NCI-H82 treated with DMSO at 0.1 percent for 48 hours (cell line): ENCODE measurements around the gene TMEM120A.
"Not testable (repeated sequence)": the region's sequence is repeated elsewhere in the genome, so short reads cannot be mapped to it uniquely, and the experiment has no call there.

Experiments
- DNase-seq: peaks from one replicate; lab custom pipeline; 2025; ENCODE audit not compliant: unreplicated experiment; lab: John Stamatoyannopoulos, UW

Gene TMEM120A

DNA sequence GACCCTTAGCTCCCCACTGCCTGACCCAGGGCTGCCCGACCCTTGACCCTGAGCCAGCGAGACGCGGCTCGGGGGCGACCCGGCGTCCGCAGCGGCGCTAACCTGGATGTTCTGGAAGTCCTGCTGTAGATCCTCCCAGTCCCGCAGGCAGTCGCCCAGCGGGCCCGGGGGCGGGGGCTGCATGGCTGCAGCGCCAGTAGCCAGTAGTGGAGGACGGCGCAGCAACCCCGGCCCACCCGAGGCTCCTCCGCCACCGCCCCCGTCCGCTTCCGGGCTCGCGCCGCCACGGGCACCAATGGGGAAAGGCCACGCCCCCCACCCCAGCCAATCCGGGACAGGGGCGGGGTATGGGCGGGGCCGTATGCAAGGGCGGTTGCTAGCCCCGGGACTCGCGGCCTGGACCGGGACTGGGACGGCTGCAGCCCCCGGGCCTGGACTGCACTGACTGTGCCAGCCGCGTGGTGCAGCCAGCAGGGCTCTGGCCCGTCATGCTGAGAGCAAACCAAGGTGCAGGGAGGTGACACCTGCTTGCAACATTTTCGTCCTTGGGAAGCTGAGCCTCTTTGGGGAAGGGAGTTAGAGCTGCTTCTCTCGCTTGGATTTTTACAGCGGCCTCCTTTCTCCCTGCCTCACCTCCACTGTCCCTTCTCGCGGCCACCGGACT, at the start of gene TMEM120A:
TMEM120A (minus strand) TSS at position 208 of the 664 bp plus-strand sequence; CDS start at position 183, 25 bp downstream.
- peak; percentile 78 for DNase-seq

DNA sequence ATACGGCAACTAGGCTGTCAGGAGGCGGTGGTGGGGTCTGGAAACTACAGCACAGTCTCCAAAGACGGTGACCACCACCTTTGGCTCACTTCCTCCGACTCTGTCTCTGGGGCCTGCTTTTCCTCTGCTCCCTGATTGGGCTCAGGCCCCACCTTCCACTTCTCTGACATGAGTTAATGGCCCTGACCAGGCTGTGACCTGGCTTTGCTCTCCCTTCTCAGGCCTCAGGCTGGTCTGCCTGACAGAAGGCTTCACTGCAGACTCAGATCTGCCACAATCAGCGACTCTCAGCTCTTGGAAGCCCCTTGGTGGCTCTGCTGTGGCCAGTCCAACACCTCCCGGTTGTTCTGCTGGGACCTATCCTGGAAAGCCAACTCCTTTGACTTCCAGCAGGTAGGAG, 45.7 kb upstream of the TMEM120A start:
- DNase-seq: no peak

DNA sequence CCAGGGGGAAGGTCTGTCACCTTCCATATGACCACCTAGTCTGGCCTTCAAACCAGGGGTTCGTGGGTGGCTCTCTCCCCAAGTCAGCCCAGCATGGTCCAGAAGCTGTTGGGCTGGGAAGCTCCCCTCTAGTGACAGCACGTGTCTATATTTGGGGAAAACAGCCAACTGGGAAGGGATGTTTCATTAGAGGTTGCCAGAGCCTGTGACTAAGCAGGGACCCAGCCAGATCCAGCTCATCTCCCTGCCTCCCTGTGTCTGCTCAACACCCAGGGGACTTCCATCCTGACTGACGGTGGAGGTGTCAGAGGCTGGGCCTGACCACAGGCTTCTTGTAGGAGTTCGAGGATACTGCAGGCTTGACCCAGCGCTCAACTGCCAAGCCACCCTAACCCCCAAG, 42.9 kb upstream of the TMEM120A start:
- no peak for DNase-seq

DNA sequence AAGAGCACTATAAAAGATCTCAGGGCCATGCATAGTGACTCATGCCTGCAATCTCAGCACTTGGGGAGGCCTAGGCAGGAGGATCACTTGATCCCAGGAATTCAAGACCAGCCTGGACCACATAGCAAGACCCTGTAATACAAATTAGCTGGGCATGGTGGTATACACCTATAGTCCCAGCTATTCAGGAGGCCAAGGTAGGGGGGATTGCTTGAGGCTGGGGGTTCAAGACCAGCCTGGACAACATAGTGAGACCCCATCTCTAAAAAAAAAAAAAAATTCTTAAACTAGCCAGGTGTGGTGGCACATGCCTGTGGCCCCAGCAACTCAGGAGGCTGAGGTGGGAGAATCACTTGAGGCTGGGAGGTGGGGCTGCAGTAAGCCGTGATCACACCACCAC, 37.6 kb upstream of the TMEM120A start:
- no peak for DNase-seq

DNA sequence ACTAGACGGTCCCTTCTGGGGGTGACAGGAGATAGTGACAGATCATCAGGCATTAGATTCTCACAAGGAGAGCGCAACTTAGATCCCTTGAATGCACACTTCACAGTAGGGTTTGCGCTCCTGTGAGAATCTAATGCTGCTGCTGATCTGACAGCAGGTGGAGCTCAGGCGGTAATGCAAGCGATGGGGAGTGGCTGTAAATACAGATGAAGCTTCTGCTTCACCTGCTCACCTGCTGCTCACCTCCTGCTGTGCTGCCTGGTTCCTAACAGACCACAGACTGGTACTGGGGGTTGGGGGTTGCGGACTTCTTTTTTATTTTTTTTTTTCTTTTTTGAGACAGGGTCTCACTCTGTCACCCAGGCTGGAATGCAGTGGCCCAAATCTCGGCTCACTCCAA, 35.3 kb upstream of the TMEM120A start:
- DNase-seq: not testable (repeated sequence)

DNA sequence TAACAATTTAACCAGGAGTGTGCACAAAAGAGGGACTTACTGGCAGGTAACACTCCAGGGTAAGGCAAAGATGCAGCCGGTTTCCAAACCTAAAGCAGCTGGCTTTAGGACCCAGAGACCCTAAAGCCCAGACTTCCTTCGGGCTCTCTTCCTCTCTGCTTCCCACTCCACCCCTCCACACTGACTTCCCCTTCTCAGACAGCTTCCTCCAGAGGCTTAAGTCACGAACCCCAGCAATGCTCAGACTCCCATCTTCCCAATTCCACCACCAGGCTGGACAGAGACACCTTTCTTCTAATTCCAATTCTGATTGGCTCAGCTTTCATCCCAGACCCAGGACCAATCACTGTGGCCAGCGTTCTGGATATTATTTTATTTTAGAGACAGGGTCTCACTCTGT, 28.6 kb upstream of the TMEM120A start:
- DNase-seq: no peak

DNA sequence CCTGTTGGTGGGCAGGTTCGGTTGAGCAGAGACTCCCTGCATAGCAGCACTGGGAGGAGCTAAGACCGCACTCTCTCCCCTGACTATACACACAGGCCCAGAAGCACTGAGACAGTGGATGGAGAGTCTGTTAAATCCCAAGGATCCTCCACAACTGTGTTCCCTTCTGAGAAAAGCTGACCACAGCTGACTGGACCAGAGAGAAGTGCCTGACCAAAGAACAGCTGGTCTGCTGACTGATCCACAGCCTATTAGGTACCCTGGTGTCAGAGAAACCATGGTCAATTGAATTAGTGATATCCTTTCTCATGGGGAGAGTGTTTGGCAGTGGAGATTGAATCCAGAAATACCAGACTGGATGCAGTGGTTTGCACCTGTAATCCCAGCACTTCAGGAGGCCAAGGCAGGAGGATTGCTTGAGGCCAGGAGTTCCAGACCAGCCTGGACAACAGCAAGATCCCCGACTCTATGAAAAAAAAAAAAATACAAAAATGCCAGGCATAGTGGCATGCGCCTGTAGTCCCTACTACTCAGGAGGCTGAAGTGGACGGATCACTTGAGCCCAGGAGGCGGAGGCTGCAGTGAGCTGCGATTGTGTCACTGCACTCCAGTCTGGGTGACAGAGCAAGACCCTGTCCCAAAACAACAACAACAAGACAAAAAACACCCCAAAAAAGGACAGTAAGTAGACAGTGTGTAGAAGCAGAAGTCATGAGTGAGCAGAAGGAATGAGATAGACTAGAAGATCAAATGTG, 27.8 kb upstream of the TMEM120A start:
- no peak for DNase-seq

DNA sequence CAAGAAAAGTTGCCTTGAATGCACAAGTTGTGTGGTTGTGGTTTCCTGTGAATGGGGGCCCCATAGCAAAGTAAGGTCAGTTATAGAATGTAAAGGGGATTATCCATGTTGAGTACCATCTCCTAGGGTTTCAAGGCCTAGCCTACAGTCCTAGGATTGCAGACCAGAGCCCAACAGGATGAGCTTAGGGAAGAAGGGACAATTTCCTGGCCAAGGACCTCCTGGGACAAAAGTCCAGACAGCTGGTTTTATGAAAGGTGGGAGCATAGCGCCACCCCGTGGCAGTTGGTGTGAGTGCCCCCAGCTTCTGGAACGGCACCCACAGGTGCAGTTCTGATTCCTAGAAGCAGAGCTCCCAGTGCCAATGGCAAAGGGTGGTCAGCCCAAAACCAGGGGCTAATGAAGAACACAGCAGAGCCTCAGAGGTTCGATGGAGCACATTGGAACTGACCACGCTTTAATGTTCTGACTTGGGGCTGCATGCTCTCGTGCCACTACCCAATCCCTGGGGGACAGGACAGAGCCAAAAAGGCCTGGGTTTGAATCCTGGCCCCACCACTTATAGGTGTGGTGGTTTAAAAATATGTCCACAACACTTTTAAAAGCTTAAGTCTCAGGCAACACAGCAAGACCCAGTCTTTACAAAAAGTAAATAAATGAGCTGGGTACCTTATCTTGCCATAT, 25.8 kb upstream of the TMEM120A start:
- peak; percentile 18 for DNase-seq

DNA sequence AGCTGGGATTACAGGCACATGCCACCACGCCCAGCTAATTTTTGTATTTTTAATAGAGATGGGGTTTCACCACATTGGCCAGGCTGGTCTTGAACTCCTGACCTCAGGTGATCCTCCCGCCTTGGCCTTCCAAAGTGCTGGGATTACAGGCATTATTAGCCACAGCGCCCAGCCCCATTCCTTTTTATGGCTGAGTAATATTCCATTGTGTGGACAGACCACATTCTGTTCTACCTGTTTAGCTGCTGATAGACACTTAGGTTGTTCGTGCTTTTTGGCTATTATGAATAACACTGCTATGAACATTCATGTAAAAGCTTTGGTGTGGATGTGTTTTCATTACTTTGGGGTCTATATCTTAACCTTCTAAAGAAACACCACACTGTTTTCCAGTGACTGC, 24.1 kb upstream of the TMEM120A start:
- DNase-seq: not testable (repeated sequence)

DNA sequence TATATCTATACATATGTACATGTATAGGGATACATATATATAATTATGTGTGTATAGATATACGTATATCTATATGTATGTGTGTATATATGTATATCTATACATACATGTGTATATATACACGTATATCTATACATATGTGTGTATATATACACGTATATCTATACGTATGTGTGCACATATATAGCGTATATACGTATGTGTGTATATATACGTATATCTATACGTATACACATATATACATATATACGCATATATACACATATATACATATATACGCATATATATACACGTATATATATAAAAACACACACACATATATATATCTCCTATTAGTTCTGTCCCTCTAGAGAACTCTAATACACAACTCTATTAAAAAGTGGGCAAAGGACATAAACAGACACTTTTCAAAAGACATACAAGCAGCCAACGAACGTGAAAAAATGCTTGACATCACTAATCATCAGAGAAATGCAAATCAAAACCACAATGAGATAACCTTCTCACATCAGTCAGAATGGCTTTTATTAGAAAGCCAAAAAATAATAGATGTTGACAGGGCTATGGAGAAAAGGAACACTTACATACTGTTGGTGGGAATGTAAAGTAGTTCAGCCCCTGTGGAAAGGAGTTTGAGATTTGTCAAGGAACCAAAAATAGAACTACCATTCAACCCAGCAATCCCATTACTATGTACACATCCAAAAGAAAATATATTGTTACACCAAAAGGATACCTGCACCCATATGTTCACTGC, 22.0 kb upstream of the TMEM120A start:
- no peak for DNase-seq

DNA sequence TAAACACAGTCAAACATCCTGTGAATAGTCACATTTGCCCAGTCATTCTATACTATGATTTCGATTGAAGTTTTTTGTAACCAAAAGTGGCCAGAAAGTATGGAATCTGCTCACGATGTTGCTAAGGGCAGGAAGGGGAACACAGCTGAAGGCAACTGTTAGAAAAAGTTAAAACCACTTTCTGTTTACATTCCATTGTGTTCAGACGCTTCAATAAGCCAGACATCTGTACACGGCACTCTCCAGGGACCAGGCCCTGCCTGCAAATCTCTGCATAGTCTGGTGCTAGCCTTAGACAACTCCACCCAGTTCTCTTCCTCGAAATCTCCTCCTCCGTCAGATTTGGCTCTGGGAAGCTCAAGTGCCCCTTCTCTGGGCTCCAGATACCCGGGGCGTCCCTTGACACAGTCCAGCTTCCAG, 17.1 kb upstream of the TMEM120A start:
- DNase-seq: no peak

DNA sequence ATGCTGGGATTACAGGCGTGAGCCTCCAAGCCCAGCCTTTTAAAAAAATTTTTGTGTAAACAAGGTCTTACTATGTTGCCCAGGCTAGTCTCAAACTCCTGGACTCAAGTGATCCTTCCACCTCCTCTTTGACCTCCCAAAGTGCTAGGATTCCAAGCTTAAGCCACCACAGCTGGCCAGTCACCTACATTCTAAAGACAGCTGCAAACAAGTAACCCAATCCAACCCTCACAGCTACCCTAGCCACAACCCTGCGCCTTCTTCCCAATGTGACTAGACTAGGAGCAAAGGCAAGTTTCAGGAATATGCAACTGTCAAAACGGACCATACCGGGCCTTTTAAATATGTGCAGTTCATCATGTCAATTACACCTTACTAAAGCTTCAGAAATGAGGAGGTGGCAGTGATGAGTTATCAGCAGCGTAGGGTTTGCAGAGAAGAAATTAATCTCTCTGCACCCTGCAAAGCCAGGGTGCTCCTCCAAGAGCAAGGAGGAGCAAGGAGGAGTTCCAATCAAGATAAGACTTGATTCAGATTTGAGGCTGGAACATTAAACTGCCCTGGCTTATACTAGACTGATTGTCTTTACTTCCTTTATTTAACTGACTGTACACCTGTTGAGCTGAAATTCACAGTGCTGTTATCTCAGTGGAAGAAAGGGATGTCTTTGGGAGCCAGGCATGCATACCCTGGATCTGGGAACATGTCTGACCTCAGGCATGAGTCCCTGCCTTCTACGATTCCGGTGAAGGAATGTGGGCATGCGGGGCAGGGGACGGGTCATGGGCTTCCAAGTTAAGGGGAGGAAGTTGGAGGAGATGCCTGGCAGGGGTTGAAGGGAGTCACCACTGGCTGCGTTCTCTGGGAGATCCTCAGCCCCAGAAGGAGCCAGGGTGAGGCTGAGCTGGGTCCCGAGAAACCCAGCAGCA, 15.5 kb upstream of the TMEM120A start:
- DNase-seq: no peak

DNA sequence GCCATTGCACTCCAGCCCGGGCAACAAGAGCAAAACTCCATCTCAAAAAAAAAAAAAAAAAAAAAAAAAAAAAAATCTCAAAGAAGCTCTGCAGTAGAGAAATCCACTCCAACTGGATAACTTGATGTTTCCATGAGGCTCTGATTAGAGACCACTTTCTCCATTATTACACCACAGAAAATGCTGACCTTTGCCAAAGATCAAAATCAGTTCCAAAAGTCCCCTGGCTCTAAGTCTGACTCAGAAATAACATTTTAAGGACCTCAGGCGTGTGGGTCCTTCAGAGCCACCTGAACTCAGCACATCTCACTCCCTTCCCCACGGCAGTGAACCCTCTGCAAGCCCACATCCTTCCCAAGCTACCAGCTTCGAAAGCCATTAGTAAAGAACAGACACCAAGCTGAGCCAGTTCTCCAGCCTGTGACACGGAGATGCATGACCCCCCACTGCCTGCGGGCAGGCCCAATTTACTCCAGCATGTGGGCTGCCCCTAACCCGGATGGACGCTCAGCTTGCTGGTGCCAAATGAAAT, 13.8 kb upstream of the TMEM120A start:
- DNase-seq: no peak

DNA sequence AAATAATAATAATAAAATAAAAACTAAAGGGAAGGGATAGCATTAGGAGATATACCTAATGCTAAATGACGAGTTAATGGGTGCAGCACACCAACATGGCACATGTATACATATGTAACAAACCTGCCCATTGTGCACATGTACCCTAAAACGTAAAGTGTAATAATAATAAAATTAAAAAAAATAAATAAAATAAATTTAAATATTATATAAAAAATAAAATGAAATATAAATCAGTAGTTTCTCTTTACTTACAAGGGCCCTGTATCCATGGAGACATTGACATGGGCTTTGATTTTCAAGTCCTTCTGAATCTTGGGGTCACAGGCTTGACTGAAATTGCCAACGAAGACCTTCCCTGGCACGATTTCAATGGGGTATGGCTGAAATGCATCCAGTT, 10.6 kb upstream of the TMEM120A start:
- not testable (repeated sequence) for DNase-seq

DNA sequence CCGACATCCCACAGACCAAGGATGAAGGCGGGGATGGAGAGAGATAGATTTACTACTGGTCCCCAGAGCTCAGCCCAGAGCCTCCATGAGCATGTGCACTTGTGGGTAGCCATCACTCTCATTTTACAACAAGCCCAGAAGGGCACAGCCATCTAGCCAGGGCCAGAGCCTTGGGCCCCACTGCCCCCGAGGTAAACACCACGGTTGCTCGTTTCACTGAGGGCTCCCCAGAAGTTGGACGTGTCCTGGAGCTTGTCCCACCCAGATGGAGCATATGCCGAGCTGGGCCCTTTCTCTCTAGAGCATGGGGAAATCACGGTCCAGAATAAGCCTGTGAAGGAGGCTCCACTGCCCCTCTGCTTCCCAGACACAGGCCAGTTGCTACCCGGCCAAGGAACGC, 9.0 kb upstream of the TMEM120A start:
- no peak for DNase-seq

DNA sequence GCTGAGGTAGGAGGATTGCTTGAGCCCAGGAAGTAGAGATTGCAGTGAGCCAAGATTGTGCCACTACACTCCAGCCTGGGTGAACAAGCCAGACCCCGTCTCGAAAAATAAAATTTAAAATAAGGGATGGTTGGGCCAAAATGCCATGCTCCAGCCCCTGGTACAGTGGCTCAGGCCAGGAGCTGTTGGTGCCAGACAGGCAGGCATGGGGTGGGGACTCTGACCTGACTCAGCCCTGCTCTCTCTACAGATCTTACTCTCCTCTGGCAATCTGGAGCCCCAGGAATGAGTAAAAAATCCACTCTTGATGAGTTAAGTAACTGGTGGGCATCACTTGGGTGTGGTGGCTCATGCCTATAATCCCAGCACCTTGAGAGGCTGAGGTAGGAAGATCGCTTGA, 8.4 kb upstream of the TMEM120A start:
- DNase-seq: no peak

DNA sequence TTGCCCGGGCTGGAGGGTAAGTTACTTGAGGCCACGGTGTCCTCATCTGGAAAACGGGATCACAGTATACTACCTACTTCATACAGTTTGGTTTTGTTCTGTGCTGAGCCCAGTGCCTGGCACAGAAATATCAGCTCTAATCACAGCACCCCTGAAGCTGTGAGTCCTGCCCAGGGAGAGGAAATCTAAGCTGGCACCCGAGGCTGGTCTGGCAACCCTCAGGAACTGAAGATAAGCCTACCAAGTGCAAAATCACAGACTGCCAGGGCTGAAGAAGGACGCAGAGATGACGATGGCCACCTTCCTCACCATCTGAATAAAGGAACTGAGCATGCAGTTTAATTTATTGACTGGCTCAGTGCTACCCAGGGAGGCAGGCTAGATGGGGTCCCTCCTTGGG, 7.7 kb upstream of the TMEM120A start:
- DNase-seq: no peak

DNA sequence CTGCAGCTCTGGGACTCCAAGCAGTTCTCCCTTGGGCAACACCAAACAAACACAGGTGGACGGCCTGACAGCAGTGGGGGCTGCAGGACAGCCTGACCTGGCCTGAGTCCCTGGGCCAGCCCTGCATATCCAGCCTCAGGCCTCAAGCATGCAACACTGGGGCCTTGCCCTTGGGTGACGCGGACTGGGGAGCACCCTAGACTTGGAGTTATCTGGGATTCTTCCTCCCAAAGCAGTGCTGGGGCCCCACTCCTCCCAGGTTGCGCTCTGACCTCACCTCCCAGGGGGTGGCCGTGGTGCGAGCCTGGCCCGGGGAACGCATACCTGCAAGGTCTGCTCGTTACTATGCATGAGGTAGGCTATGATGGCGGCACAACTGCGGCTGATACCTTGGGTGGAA, 6.2 kb upstream of the TMEM120A start:
- DNase-seq: no peak

DNA sequence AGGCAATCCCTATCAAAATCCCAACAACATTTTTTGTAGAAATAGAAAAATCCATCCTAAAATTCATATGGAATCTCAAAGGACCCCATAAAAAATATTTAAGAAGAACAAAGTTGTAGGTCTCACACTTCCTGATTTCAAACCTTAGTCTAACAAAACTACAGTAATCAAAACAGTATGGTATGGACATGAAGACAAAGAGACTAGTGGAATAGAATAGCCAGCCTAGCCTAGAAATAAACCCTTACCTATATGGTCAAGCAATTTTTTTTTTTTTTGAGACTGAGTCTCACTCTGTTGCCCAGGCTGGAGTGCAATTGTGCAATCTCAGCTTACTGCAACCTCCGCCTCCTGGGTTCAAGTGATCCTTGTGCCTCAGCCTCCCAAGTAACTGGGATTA, 3.6 kb upstream of the TMEM120A start:
- no peak for DNase-seq

DNA sequence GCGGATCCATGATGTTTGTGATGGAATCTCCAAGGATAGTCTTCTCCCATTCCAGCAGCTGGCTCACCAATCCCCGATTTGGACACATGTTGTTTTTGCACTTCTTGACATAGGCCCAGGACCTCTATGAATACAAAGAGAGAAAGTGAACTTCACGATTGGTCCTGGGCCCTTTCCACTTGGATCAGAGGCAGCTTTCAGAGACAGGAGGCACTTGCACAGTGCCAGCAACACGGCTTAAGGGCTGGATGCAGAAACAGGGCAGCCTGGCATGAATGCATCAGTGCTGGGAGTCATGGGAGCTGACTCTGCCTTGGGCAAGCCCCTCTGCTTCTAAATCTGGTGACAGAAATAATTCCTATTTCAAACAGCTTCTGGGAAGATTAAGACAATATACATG, 2.1 kb upstream of the TMEM120A start:
- no peak for DNase-seq
